K562 (cell line): ENCODE results near the gene NAALAD2. TPM values are rescaled to one million over a fixed set of nuclear protein-coding genes. Genes with fewer than 3 reads are reported as not detected.
A peak's percentile ranks its signal among the peaks of the same experiment; 100 is the strongest.
"Not testable (repeated sequence)": the region's sequence is repeated elsewhere in the genome, so short reads cannot be mapped to it uniquely, and the experiment has no call there.

ENCODE experiments used
- ATAC-seq: fragments of 200-7000 bp; cut with Tn5 transposase; 3 replicates; pipeline ENCODE4 v1.9.1; 2020; ENCODE audit warnings: moderate library complexity
- BruUV-seq: library from RNA; stranded (reverse); fragments of 400-500 nt; replicated peaks from 2 replicates; lab custom pipeline; 2021; lab: Mats Ljungman, UMichigan
- CTCF ChIA-PET: fragments of 300-600 bp; formaldehyde crosslinking; extraction: SDS; loops from one replicate; lab custom pipeline; 2021; ENCODE audit warnings: low intra/inter-chr PET ratio; lab: Yijun Ruan, JAX
- POLR2A ChIA-PET: fragments of 300-600, 350-650 bp; sonication (Branson Sonifier 250); formaldehyde crosslinking; extraction: SDS; loops from one replicate; lab custom pipeline; 2021; ENCODE audit warnings: antibody characterized with exemption, inconsistent platforms; lab: Yijun Ruan, JAX
- DNase-seq, 4 experiments: peaks; one replicate each; pipeline versions ENCODE4 v3.0.0 to v3.0.0-alpha.2; 2011 to 2018; ENCODE audit warnings: low spot score in 3 of 4, mixed read lengths in 3 of 4; ENCODE audit errors: extremely low read depth in 1 of 4
- FAIRE-seq: peaks from 2 replicates; lab custom pipeline; 2011; peaks lifted over from hg19 to GRCh38; lab: Jason Lieb, UNC
- H2AFZ ChIP-seq: 2 replicates; pipeline ENCODE4 v1.6.0; 2011; ENCODE audit warnings: low read depth, low read length, control low read depth, inconsistent platforms
- H3K27ac ChIP-seq: fragments of 200-600 bp; 3 replicates; pipeline ENCODE4 v1.8.0; 2011; ENCODE audit warnings: low read depth, mild to moderate bottlenecking, control low read depth, inconsistent platforms, low read length, moderate library complexity, mixed read lengths; ENCODE audit errors: extremely low read depth
- H3K27me3 ChIP-seq, 2 experiments: fragments of 300-600 bp in 1 of 2; 2 replicates in 1 of 2; 3 replicates in 1 of 2; pipeline versions ENCODE4 v1.6.0 to v1.8.0; 2011; ENCODE audit warnings: inconsistent platforms in 2 of 2, low read length in 2 of 2, mild to moderate bottlenecking in 1 of 2, mixed read lengths in 1 of 2, moderate library complexity in 1 of 2; ENCODE audit not compliant: control insufficient read depth in 2 of 2, insufficient read depth in 2 of 2
- H3K36me3 ChIP-seq: fragments of 300-600 bp; 3 replicates; pipeline ENCODE4 v1.8.0; 2011; ENCODE audit warnings: mild to moderate bottlenecking, low read length, inconsistent platforms; ENCODE audit not compliant: control insufficient read depth, insufficient read depth
- H3K4me1 ChIP-seq, 2 experiments: fragments of 200-600 bp in 1 of 2; replicated peaks in 1 of 2; 2 replicates in 1 of 2; 3 replicates in 1 of 2; pipeline versions ENCODE4 v1.5.1 to v1.8.0; 2011; ENCODE audit warnings: inconsistent platforms in 2 of 2, low read length in 2 of 2, mild to moderate bottlenecking in 1 of 2, mixed read lengths in 1 of 2, moderate library complexity in 1 of 2; ENCODE audit not compliant: control insufficient read depth in 2 of 2, insufficient read depth in 2 of 2
- H3K4me2 ChIP-seq: 2 replicates; pipeline ENCODE4 v1.6.1; 2011; ENCODE audit warnings: low read length, control low read depth, inconsistent platforms, mixed read lengths; ENCODE audit not compliant: insufficient read depth
- H3K4me3 ChIP-seq: fragments of 200-600 bp; sonication (generic), shearing (Covaris generic); 2 replicates; pipeline ENCODE4 v1.5.1; 2016; ENCODE audit warnings: control low read depth, inconsistent platforms
- H3K79me2 ChIP-seq: fragments of 200-600 bp; 3 replicates; pipeline ENCODE4 v1.8.0; 2011; ENCODE audit warnings: low read length, inconsistent platforms; ENCODE audit not compliant: control insufficient read depth, insufficient read depth
- H3K9ac ChIP-seq, 2 experiments: 2 replicates each; pipeline versions ENCODE4 v1.6.0 to v1.6.1; 2011; ENCODE audit warnings: low read depth in 2 of 2, low read length in 2 of 2, control low read depth in 1 of 2, inconsistent platforms in 1 of 2, mild to moderate bottlenecking in 1 of 2, mixed read lengths in 1 of 2; ENCODE audit not compliant: insufficient read depth in 1 of 2
- H3K9me1 ChIP-seq: one replicate; pipeline ENCODE4 v1.6.0; 2011; ENCODE audit warnings: inconsistent platforms, mild to moderate bottlenecking, low read length, moderate library complexity; ENCODE audit not compliant: control insufficient read depth, insufficient read depth
- H3K9me3 ChIP-seq: replicated peaks from 2 replicates; pipeline ENCODE4 v1.5.1; 2011; ENCODE audit warnings: low read depth, low read length, inconsistent platforms; ENCODE audit not compliant: control insufficient read depth, insufficient read depth
- H4K20me1 ChIP-seq: replicated peaks from 2 replicates; pipeline ENCODE4 v1.6.1; 2011; ENCODE audit warnings: low read length, inconsistent platforms, mixed read lengths; ENCODE audit not compliant: control insufficient read depth, insufficient read depth
- RAD21 ChIP-seq, 2 experiments: fragments of 250-450 bp in 1 of 2; fragments of 450-650 bp in 1 of 2; sonication (Bioruptor Pico) in 1 of 2; formaldehyde crosslinking in 1 of 2; IDR thresholded peaks in 1 of 2; conservative IDR thresholded peaks in 1 of 2; 2 replicates each; pipeline versions ENCODE4 v1.4.0 to v1.8.0; 2020 to 2022; ENCODE audit warnings: mild to moderate bottlenecking in 2 of 2, moderate library complexity in 1 of 2
- USF2 ChIP-seq: sonication (generic); formaldehyde crosslinking; IDR thresholded peaks from 2 replicates; pipeline ENCODE4 v1.5.0; 2020; ENCODE audit warnings: missing genetic modification reagents
- ZNF76 ChIP-seq: fragments of 250-450 bp; sonication (Bioruptor Pico); IDR thresholded peaks from 2 replicates; pipeline ENCODE4 v1.4.0; 2020; ENCODE audit warnings: mild to moderate bottlenecking, moderate library complexity, borderline replicate concordance
- WGBS: fragments of 100-300 bp; shearing (Covaris generic); methylation state at CpG from one replicate; pipeline ENCODE4 v1.1.6; 2016; ENCODE audit warnings: low coverage, mixed read lengths; ENCODE audit not compliant: insufficient coverage; ENCODE audit errors: missing lambda C conversion rate; 5-methylcytosine and 5-hydroxymethylcytosine counted together
- in situ Hi-C: fragments of 300-500 bp; cut with MboI; formaldehyde crosslinking; loops from 4 replicates; pipeline ENCODE4 v1.15.0; 2018; ENCODE audit warnings: inconsistent platforms, mixed read lengths
- intact Hi-C: fragments of 100-400 bp; cut with micrococcal nuclease; formaldehyde crosslinking; loops from 2 replicates; pipeline ENCODE4 v1.14.2; 2022
- polyA plus RNA-seq, 8 experiments: library from polyadenylated mRNA; depleted of rRNA in 4 of 8; stranded (reverse) in 5 of 8; unstranded in 3 of 8; fragments of >200 nt; fragmentation: Nextera tagmentation in 2 of 8; fragmentation: Illumina TruSeq in 1 of 8; extraction: Ambion mirVana in 2 of 8; extraction: Trizol in 1 of 8; gene quantifications; 2 replicates each; pipeline versions ENCODE4 v1.2.1 to v1.2.3, GENCODE V29; 2011 to 2014; ENCODE audit warnings: inconsistent platforms in 1 of 8, missing spikeins in 1 of 8
- total RNA-seq, 7 experiments: library from RNA; depleted of rRNA in 6 of 7; stranded (reverse); fragments of >200 nt in 6 of 7; fragmentation: Illumina TruSeq in 2 of 7; extraction: Trizol in 2 of 7; gene quantifications; 2 replicates each; pipeline versions ENCODE4 v1.2.1 to v1.2.3, GENCODE V29; 2011 to 2021; ENCODE audit warnings: low replicate concordance in 1 of 7

Gene NAALAD2
- total and polyA plus RNA-seq, 9 of the 15 experiments (the other 6 are each of a cell fraction or from before 2014, with no cell fraction given), result 0.05 to 0.24 (median 0.12) TPM

GRCh38 chr11:90148900-90149299, 14.4 kb downstream of the NAALAD2 start:
- H3K9me1 ChIP-seq, result no peaks in the 10 kb centered on the region
- H3K4me3 ChIP-seq, result no peak overlapping the region
- in situ Hi-C loops, result no loop called here
- no peak overlapping the region for H3K27ac ChIP-seq
- 0% methylated on average over 1 of the region's 1 CpG for WGBS
- CTCF ChIA-PET, result no interaction called here
- H3K9me3 ChIP-seq, result no peaks in the 10 kb centered on the region
- intact Hi-C loops, result no loop called here
- H4K20me1 ChIP-seq, result no peaks in the 10 kb centered on the region
- H3K79me2 ChIP-seq, result no peaks in the 10 kb centered on the region
- H3K27me3 ChIP-seq, result no peaks in the 10 kb centered on the region
- no peak for FAIRE-seq
- POLR2A ChIA-PET, result no interaction called here
- no peaks in the 10 kb centered on the region for H3K4me1 ChIP-seq
- no peak overlapping the region for H3K9ac ChIP-seq
- BruUV-seq, result no TSS peak
- H3K4me2 ChIP-seq, result no peak overlapping the region
- TF ChIP-seq RAD21 (CRISPR knock-in tag; conservative IDR thresholded peaks at IDR 0.05 in 1 of 2, IDR thresholded peaks at IDR 0.05 in 1 of 2) (0 out of 4 replicates have a peak, but pooled peaks of 1 of the 2 experiments have one; percentile 17), USF2 (CRISPR knock-in tag) (no peak), ZNF76 (CRISPR knock-in tag) (no peak)
- TF ChIP-seq, all 486 proteins: peak for 1
- DNase-seq, result no peak
- Histone ChIP-seq H2AFZ (no peak overlapping the region), H3K36me3 (no peaks in the 10 kb centered on the region)
- no peak for ATAC-seq

GRCh38 chr11:90166982-90167573, 32.6 kb downstream of the NAALAD2 start:
- H3K79me2 ChIP-seq, FAIRE-seq, H3K4me1 ChIP-seq, H4K20me1 ChIP-seq, BruUV-seq, H3K27me3 ChIP-seq, intact Hi-C loops, H3K9me1 ChIP-seq, H3K9me3 ChIP-seq, H3K9ac ChIP-seq, in situ Hi-C loops, CTCF ChIA-PET, H3K4me3 ChIP-seq, H3K27ac ChIP-seq, H3K36me3 ChIP-seq: not testable (repeated sequence)
- DNase-seq (peak in 2 of 4 experiments; percentile 10 to 27), ATAC-seq (peak; percentile 95)
- H3K4me2 ChIP-seq, result peak overlapping the region; percentile 49
- H2AFZ ChIP-seq, result peak overlapping the region; percentile 80
- 28% methylated on average over 36 of the region's 49 CpGs for WGBS
- POLR2A ChIA-PET, result interaction anchor here (0.7 to 0.9 kb wide), 2 partner anchors 9 to 11 kb away, joined by 3 read pairs; no protein-coding TSS in a partner anchor
